ENCODE measurements around the gene TRIM27.
A peak's percentile ranks its signal among the peaks of the same experiment; 100 is the strongest.
"Not testable (repeated sequence)": the region's sequence is repeated elsewhere in the genome, so short reads cannot be mapped to it uniquely, and the experiment has no call there.

Gene TRIM27

DNA sequence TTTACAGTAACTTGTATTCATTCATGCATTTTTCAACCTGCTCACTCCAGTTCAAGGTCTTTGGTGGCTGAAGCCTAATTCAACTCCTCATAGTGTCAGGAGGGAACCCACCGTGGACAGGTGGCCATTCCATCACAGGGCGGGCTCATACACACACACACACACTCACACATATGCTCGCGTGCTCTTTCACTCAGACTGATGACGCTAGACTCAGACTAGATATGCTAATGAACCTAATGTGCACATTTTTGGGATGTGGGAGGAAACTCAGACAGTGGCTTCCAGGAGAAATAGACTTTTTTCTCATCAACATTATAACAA lies 56.7 kb downstream of the TRIM27 start:
- Mint-ChIP-seq H3K4me3 (peak overlapping the region; percentile 79), H3K27ac (peak overlapping the region; percentile 84), H3K27me3 (peaks cover 4% of the 10 kb centered on the region), H3K4me1 (peaks cover 37% of the 10 kb centered on the region), H3K9me3 (peaks cover 10% of the 10 kb centered on the region), H3K36me3 (ENCODE audit: low read depth) (peaks cover 9% of the 10 kb centered on the region)
- ATAC-seq (peak; percentile 42), DNase-seq (no peak)

DNA sequence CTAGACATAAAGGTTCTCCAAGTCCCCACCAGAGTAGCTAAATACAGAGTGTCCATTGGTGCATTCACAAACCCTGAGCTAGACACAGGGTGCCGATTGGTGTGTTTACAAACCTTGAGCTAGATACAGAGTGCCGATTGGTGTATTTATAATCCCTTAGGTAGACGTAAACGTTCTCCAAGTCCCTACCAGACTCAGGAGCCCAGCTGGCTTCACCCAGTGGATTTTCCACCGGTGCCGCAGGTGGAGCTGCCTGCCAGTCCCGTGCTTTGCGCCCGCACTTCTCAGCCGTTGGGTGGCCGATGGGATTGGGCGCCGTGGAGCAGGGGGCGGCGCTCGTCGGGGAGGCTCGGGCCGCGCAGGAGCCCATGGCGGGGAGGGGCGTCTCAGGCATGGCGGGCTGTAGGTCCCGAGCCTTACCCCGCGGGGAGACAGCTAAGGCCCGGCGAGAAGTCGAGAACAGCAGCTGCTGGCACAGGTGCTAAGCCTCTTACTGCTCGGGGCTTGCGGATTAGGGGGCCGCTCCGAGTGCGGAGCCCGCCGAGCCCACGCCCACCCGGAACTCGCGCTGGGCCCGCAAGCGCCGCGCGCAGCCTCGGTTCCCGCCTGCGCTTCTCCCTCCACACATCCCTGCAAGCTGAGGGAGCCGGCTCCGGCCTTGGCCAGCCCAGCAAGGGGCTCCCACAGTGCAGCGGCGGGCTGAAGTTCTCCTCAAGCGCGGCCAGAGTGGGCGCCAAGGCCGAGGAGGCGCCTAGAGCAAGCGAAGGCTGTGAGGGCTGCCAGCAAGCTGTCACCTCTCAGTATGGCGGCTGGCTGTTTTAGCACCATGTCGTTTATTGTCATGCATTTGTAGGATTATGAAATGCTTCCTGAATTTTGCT lies 57.3 kb downstream of the TRIM27 start:
- H3K36me3 Mint-ChIP-seq (ENCODE audit: low read depth); H3K27me3 Mint-ChIP-seq: not testable (repeated sequence)
- Mint-ChIP-seq H3K27ac (peak overlapping the region; percentile 84), H3K4me3 (peak overlapping the region; percentile 79), H3K4me1 (peaks cover 37% of the 10 kb centered on the region), H3K9me3 (peaks cover 10% of the 10 kb centered on the region)
- DNase-seq (peak; percentile 76), ATAC-seq (peak; percentile 63)

DNA sequence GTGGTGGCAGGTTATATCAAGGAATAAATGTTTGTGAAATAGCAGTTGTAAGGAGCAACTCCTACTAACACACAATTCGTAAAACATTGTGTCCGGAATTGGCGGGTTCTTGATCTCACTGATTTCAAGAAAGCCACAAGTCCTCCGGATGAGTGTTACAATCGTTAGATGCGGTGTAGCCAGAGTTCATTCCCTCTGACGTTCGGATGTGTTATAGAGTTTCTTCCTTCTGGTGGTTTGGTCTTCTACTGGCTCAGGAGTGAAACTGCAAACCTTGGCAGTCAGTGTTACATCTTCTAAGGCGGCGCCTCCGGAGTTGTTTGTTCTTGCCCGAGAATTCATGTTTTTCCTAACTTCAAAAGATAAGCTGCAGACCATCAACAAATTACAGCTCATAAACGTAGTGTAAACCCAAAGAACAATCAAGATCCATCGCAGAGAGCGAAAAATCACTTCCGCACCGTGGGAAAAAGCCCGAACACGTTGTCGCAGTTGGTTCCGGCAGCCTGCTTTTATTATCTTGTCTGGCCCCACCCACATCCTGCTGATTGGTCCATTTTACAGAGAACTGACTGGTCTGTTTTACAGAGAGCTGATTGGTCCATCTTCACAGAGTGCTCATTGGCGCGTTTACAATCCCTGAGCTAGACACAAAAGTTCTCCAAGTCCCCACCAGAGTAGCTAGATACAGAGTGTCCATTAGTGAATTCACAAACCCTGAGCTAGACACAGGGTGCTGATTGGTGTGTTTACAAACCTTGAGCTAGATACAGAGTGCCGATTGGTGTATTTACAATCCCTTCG lies 58.2 kb downstream of the TRIM27 start:
- Mint-ChIP-seq H3K27ac (peak overlapping the region; percentile 83), H3K27me3 (peaks cover 4% of the 10 kb centered on the region), H3K4me3 (peak overlapping the region; percentile 79), H3K4me1 (peaks cover 37% of the 10 kb centered on the region), H3K36me3 (ENCODE audit: low read depth) (peaks cover 9% of the 10 kb centered on the region), H3K9me3 (peaks cover 10% of the 10 kb centered on the region)
- ATAC-seq (peak; percentile 9), DNase-seq (peak; percentile 54)

DNA sequence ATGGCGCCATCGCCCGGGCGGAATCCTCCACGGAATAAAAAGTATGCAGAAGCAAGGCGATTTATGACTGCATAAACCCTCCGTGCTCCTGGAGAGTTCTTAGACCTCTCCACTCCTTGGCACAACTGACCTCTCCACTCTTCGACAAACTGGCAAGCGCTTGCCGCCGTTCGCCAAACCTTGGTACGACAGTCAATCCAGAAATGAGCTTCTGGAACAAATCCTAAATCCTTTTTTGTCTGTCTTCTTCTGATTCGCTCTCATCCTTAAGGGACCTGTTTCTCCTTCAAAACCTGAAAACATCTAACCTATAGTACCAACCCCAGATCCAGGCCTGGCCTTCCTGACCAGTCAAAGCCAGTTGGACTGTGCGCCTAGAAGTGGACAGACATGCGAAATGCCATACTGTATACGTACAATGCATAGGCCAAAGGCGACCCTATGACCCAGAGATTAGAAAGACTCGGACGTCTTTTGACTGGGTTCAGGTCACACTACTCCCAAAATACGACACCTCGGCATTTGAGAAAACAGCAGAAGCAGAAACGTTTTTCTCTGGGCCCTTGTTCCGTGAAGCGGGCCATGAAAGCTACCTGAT lies 59.4 kb downstream of the TRIM27 start:
- H3K36me3 Mint-ChIP-seq (ENCODE audit: low read depth): peaks cover 9% of the 10 kb centered on the region
- H3K4me3 Mint-ChIP-seq: peak overlapping the region; percentile 89
- H3K4me1 Mint-ChIP-seq: peaks cover 37% of the 10 kb centered on the region
- H3K27me3 Mint-ChIP-seq: peaks cover 4% of the 10 kb centered on the region
- DNase-seq: no peak
- ATAC-seq: no peak
- peaks cover 10% of the 10 kb centered on the region for H3K9me3 Mint-ChIP-seq
- H3K27ac Mint-ChIP-seq: peak overlapping the region; percentile 98

DNA sequence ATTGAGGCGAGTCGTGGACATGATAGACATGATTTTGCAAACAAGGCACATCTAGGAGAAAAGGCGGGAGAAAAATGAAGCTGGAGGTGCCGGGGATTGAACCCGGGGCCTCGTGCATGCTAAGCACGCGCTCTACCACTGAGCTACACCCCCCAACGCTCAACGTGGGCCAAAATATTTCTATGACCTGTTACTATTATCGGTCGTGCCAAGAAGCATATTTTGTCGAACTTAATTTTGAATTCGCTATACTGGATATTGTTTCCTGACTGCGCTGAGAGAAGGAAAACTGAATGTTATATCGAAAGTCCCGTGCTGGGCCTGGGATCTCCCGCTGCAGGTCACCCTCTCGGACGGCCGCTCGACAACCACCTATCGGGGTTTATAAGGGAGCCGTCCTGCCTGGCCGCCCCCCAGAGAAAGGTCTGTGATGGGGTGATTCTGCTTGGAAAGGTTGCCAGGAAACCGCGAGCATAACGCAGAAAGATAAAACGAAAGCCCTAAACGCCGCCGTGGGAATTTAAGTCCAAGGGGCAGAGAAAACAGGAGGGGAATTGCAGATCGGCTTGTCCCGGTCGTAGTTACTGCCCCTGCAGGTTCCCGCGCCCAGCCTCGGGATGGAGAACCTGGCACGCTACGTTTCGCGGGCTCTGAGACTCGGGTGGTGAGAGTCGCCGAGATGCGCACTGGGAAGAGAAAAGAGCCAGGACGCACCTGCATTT lies 60.0 kb downstream of the TRIM27 start:
- ATAC-seq (peak; percentile 58), DNase-seq (peak; percentile 82)
- Mint-ChIP-seq H3K4me1 (peaks cover 37% of the 10 kb centered on the region), H3K36me3 (ENCODE audit: low read depth) (peaks cover 9% of the 10 kb centered on the region), H3K9me3 (peaks cover 10% of the 10 kb centered on the region), H3K4me3 (peak overlapping the region; percentile 89), H3K27me3 (peaks cover 4% of the 10 kb centered on the region), H3K27ac (peak overlapping the region; percentile 98)

DNA sequence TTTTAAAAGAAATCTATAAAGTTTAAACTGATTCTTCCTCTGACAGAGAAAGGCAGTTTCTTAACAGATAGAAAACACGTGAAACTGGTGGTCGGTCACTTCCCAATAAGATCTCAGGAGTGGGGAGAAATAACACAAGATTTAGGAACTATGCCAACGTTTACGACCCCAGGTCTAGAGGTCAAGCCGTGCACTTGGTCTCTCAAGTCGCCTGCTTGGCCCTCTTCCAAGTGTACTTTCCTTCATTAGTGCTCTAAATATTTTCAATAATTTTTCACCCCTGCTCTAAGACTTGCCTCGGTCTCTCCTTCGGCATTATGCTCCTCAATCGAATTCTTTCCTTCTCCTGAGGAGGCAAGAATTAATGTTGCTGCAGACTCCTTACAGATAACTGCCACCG lies 61.7 kb downstream of the TRIM27 start:
- Mint-ChIP-seq H3K4me3 (peak overlapping the region; percentile 26), H3K4me1 (peaks cover 34% of the 10 kb centered on the region), H3K27ac (no peak overlapping the region), H3K36me3 (ENCODE audit: low read depth) (peaks cover 9% of the 10 kb centered on the region), H3K27me3 (peaks cover 6% of the 10 kb centered on the region), H3K9me3 (peaks cover 10% of the 10 kb centered on the region)
- no peak for ATAC-seq
- no peak for DNase-seq

DNA sequence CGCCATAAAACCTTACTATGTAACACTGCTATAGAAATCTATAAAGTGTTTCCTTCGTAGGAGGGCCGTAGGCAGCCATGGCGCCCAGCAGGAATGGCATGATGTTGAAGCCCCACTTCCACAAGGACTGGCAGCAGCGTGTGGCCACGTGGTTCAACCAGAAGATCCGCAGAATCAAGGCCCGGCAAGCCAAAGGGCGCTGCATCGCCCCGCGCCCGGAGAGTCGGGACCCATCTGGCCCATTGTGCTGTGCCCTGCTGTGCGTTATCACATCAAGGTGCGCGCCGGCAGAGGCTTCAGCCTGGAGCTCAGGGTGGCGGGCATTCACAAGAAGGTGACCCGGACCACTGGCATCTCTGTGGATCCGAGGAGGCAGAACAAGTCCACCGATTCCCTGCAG lies 62.4 kb downstream of the TRIM27 start:
- Mint-ChIP-seq H3K27ac (no peak overlapping the region), H3K4me3 (no peak overlapping the region), H3K4me1 (peaks cover 31% of the 10 kb centered on the region), H3K9me3 (peaks cover 12% of the 10 kb centered on the region), H3K27me3 (peaks cover 6% of the 10 kb centered on the region), H3K36me3 (ENCODE audit: low read depth) (peaks cover 10% of the 10 kb centered on the region)
- DNase-seq: no peak
- ATAC-seq: no peak

DNA sequence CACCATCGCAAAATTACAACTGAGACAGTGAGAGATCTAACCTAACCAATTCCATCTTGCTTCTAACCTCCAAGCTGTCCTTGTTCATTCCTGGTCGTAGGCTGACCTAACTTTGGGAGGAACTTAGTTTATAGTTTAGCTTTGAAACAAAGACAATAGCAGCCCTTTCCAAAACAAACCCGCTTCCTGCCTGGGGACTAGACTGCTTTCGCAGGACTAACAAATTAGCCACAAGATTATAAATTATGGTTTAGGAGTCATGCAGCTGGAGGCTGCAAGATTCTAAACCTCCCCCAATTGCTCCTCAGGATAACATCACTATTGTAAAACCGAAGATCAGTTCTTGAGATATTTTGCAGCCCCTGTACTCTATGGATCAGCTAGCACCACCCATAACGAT lies 63.2 kb downstream of the TRIM27 start:
- Mint-ChIP-seq H3K4me3 (no peak overlapping the region), H3K27me3 (peaks cover 6% of the 10 kb centered on the region), H3K4me1 (peaks cover 25% of the 10 kb centered on the region), H3K36me3 (ENCODE audit: low read depth) (peaks cover 8% of the 10 kb centered on the region), H3K9me3 (peaks cover 10% of the 10 kb centered on the region), H3K27ac (no peak overlapping the region)
- DNase-seq (no peak), ATAC-seq (no peak)

DNA sequence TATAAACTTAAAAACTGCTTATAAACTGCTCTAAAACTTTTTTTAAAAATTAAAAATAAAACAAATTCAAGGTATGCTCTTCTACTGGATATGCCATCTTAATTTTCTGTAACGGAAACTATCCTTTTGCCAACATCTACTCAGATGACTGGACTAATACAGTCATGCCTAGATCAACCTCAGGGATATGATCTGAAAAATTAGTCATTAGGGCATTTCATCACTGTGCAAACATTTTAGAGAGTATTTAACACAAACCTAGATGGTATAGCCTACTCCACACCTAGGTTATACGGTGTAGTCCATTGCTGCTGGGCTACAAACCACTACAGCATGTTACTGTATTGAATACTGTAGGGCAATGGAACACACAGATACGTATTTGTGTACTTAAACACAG lies 64.8 kb downstream of the TRIM27 start:
- Mint-ChIP-seq H3K9me3 (peaks cover 8% of the 10 kb centered on the region), H3K36me3 (ENCODE audit: low read depth) (peaks cover 6% of the 10 kb centered on the region), H3K27ac (no peak overlapping the region), H3K27me3 (peaks cover 6% of the 10 kb centered on the region), H3K4me3 (no peak overlapping the region), H3K4me1 (peaks cover 11% of the 10 kb centered on the region)
- no peak for DNase-seq
- no peak for ATAC-seq

DNA sequence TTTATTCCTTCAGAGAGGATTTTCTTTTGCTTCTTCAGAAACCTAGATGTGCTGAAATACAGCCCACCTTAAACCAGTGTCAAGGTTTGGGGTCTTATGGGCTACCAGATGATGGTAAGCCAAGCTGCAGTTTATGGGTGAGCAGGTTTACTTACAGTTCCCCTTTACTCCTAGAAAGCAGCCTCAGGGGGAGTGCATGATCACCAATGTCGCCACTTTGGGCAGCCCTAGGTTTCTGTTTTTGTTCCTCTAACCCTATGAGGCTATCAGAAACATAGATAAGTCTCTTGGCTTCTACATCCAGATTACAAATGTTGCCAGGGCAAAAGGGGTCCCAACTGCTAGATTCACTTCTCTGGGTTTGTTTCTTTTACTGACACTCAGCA lies 67.2 kb downstream of the TRIM27 start:
- H3K9me3 Mint-ChIP-seq: peaks cover 4% of the 10 kb centered on the region
- no peaks in the 10 kb centered on the region for H3K4me1 Mint-ChIP-seq
- H3K36me3 Mint-ChIP-seq (ENCODE audit: low read depth): peaks cover 2% of the 10 kb centered on the region
- ATAC-seq: no peak
- H3K4me3 Mint-ChIP-seq: no peak overlapping the region
- H3K27me3 Mint-ChIP-seq: peaks cover 2% of the 10 kb centered on the region
- no peak overlapping the region for H3K27ac Mint-ChIP-seq
- no peak for DNase-seq

DNA sequence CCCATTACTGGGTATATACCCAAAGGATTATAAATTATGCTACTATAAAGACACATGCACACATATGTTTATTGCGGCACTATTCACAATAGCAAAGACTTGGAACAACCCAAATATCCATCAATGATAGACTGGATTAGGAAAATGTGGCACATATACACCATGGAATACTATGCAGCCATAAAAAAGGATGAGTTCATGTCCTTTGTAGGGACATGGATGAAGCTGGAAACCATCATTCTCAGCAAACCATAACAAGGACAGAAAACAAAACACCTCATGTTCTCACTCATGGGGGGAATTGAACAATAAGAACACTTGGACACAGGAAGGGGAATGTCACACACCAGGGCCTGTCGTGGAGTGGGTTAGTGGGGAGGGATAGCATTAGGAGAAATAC lies 69.4 kb downstream of the TRIM27 start:
- not testable (repeated sequence) for H3K36me3 Mint-ChIP-seq (ENCODE audit: low read depth); H3K4me1 Mint-ChIP-seq; H3K27ac Mint-ChIP-seq; H3K9me3 Mint-ChIP-seq; H3K27me3 Mint-ChIP-seq; ATAC-seq; DNase-seq; H3K4me3 Mint-ChIP-seq
